Fibroblast of skin of right quadriceps (primary cell): ENCODE measurements around the gene COA6.
"Not testable (repeated sequence)": the region's sequence is repeated elsewhere in the genome, so short reads cannot be mapped to it uniquely, and the experiment has no call there.

Experiments used
- DNase-seq: peaks from one replicate; pipeline ENCODE4 v3.0.0-alpha.2; 2013

Gene COA6

GRCh38 chr1:234371414-234371813 is 1.8 kb upstream of the COA6 start:
- no peak for DNase-seq

DNA sequence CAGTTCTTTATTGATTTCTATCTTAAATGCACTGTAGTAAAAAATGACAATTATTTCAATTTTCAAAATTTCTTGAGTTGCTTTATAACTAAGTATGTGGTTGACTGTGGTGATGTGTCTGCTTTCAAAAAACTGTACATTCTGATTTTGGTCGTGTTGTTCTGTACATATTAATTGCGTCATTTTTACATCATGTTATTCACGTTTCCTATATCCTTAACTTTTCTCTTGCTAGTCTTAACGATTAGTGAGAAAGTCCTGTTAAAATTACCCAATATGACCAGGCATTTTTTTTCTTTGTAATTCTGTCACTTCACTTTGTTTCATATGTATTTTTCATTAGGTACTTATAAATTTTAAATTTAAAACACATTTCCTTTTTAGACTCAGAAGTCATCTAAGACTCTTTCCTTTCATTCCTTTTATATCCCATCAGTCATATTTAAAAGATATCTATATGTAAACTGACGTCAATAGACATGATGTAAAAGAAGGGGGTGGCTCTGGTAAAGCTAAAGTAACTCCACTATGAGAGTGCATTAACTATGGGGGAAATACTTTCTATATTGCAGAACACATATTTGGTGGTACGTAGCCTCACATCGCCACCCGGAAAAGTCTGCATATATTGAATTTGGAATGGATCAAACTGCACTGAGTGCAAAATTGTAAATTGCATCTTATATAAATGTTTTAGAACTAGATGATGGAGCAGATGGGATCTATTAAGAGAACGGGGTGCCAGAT is 1.1 kb upstream of the COA6 start:
- DNase-seq: no peak

DNA sequence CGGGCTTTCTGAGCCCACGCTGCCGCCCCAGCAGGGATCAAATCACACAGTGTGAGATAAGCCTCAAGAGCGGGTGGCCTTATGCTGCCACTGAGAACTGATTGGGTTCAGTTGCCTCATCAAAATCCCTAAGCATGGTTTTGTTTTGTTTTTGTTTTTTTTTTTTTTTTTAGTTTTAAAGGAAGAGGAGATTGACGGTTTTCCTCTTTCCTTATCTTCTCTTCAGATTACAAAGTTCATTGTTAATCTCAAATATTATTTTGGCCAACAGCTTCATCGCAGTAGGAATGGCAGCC is 651 bp downstream of the COA6 start:
- no peak for DNase-seq

DNA sequence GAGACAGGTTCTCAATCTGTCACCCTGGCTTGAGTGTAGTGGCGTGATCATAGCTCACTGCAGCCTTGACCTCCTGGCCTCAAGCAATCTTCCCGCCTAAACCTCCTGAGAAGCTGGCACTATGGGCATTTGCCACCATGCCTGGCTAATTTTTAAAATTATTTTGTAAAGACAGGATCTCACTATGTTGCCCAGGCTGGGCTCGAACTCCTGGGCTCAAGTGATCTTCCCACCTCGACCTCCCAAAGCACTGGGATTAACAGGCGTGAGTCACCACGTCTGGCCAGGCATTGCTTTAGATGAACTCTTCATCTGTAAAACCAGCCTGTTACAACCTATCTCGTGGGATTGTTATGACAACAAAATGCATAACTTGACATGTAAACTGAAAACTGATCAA is 2.4 kb downstream of the COA6 start:
- DNase-seq: no peak

DNA sequence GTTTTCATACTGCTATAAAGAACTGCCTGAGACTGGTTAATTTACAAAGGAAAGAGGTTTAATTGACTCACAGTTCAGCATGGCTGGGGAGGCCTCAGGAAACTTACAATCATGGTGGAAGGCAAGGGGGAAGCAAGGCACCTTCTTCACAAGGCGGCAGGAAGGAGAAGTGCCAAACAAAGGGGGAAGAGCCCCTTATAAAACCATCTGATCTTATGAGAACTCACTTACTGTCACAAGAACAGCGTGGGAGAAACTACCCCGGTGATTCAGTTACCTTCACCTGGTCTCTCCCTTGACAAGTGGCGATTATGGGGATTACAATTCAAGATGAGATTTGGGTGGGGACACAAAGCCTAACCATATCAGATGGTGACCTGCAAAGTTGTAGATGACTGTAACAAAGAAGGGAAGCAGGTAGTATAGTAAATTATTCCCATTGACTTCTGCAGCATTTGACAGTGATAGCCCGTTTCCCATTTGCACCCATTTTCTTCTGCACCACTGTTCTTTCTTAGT is 6.4 kb downstream of the COA6 start:
- not testable (repeated sequence) for DNase-seq

DNA sequence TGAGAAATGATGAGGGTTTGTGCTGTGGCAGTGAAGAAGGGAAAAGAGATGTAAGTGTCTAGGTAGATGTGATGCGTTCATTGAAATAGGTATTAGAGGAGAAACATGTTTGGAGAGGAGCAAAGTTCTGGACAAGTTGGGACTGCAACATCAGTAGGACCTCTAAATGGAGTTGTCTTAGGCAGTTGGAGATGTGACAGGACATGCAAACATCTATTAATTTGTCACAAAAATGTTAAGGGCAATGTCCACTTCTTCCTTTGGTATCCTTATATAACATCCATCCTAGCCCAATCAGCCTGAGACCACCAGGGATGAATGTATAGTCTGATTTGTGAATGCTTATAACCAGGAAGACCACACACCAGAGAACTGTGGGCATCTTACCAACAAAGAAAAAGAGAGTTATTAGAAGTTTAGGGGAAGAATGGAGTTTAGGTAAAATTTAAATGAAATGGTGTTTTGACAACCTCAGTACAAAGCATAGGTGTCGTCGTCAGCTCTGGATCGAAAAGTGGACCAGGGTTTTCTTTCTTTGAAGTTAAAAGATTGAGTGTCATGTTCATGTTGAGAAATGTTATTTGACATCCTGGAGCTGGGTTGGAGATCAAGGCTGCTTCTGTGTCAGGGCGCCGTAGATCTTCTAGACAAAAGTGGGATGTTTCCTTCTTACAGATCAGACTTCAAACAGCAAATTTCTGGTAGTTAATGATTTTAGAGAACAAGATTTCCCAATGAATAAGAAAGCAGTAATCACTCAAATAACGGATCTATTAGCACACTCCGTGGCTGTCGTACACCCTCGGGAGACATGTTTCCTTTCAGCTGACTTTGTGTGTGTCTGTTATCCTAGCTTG is 8.7 kb downstream of the COA6 start:
- DNase-seq: no peak

DNA sequence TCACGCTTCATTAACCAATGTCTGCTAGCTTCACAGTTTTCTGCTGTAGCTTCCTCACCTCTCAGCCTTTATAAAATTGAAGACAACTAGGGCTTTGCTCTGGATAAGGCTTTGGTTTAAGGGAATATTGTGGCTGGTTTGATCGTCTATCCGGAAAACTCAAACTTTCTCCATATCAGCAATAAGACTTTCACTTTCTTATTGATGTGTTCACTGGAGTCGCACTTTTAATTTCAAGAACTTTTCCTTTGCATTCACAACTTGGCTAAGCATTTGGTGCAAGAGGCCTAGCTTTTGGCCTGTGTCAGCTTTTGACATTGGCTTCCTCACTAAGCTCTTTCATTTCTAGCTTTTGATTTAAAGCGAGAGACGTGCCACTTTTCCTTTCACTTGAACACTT is 12.9 kb downstream of the COA6 start:
- no peak for DNase-seq

- no peak for DNase-seq
Measured at GRCh38 chr1:234388094-234388493, 14.8 kb downstream of the COA6 start.

- no peak for DNase-seq
Measured at GRCh38 chr1:234393190-234393589, 19.9 kb downstream of the COA6 start.

DNA sequence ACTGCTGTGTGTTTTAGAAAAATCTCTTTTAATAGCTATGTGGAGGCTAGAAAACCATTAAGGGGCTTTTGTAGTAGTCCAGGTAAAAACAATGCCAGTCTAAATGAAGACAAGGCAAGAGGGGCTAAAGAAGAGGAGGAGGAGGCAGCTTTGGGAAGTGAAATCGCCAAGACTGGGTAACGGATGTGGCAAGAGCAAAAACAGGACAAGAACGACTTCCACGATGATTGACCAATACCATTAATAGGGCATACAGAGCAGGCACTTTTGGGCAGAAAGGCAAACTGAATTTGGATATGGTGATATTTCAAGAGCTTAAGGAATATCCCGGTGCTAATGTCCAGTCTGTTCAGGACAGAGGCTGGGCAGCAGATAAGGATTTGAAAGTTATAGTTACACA is 22.0 kb downstream of the COA6 start:
- no peak for DNase-seq

DNA sequence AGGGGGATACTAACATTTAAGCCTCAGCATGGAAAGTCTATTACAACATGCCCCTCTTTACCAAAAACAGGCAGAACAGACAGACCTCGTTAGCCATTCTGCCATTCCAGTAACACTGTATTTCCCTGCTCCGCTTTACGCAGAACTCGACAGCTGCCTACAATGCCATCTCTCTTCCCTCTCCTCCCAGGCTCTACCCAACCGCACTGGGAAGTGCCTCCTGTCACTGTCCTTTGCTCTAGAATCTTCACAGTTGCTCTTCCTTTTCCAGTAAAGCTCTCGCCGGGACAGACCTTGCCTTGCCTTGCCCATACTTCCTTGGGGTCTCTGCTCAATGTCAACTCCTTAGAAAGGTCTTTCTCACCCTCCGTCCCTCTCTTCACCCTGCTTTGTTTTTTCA is 22.8 kb downstream of the COA6 start:
- DNase-seq: no peak

- DNase-seq: no peak
Measured at GRCh38 chr1:234396871-234397270, 23.6 kb downstream of the COA6 start.

DNA sequence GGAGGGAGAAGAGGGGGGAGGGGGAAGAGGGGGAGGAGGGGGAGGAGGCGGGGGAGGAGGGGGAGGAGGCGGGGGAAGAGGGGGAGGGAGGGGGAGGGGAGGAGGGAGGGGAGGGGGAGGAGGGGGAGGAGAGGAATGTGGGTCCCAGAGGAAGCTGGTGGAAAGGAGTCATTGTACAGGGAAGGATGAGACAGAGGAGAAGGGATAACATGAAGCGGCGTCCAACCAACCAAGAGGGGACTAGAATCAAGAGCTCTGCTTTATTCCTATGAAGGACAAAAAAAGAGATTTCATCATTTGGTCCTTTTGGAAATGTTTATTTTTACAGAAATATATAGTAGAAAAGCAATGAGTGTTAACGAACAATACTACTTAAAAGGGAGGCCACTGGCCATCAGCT is 24.5 kb downstream of the COA6 start:
- peak; percentile 2 for DNase-seq

DNA sequence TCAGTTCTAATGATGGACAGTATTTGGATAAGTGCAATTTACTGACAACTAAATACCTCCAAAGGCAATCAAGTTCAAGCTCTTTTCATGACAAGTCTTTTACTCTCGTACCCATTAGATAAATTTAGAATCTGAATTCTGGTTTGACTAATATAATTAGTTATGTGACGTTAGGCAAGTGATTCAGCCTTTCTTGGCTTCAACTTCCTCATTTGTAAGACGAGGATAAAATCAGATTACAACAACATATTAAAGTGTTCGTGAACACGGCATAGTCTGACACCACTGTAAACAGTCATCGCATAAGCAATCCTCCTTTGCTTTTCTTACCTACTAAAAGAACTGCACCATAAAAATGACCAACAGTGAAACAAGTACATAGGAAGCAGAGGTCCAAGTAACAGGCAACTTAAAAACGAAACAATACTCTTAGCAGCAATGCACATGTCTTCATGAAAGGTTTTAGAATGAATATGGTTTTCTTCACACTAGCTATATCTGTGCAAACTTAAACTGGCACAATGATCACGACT is 25.7 kb downstream of the COA6 start:
- peak; percentile 27 for DNase-seq

DNA sequence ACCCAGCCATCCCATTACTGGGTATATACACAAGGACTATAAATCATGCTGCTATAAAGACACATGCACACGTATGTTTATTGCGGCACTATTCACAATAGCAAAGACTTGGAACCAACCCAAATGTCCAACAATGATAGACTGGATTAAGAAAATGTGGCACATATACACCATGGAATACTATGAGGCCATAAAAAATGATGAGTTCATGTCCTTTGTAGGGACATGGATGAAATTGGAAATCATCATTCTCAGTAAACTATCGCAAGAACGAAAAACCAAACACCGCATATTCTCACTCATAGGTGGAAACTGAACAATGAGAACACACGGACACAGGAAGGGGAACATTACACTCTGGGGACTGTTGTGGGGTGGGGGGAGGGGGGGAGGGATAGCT is 26.3 kb downstream of the COA6 start:
- DNase-seq: not testable (repeated sequence)

GRCh38 chr1:234400773-234401172 is 27.5 kb downstream of the COA6 start:
- no peak for DNase-seq

- DNase-seq: no peak
Measured at GRCh38 chr1:234401658-234402057, 28.4 kb downstream of the COA6 start.

GRCh38 chr1:234402939-234403338 is 29.7 kb downstream of the COA6 start:
- DNase-seq: no peak

DNA sequence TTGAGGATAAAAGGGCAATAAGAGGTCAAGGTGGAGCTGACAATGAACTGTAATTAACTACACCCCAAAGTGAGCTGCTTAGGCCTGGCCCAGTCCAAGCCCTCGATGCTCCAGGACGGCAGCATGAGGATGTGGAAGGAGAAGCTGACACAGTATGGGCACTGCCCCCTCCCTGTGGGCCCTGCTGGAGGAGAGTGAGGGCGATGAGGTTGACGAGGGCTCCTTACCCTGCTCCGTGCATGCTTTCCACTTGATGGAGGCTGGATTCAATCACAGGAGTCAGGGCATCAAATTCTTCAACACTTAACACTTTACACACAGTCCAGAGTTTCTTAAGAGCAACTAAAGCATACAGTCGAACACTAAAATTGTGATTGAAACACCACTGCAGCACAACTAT is 32.4 kb downstream of the COA6 start:
- DNase-seq: no peak

DNA sequence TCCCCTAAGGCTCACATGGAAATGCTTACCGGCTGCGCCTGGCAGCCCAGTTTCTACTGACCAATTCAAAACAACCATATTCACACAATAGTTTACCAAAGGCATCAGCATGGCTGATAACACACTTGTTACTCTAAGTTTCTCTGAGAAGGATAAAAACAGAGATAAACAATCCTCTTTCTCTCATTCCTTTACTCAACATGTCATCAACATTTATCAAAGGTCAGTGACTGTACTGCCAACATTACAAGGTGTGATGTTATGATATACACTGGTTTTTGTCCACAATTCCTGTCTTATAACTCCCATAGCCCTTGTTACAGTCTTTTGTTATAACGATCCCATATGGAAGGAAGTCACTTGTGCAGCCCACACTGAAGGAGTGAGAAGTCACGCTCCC is 33.6 kb downstream of the COA6 start:
- DNase-seq: no peak

DNA sequence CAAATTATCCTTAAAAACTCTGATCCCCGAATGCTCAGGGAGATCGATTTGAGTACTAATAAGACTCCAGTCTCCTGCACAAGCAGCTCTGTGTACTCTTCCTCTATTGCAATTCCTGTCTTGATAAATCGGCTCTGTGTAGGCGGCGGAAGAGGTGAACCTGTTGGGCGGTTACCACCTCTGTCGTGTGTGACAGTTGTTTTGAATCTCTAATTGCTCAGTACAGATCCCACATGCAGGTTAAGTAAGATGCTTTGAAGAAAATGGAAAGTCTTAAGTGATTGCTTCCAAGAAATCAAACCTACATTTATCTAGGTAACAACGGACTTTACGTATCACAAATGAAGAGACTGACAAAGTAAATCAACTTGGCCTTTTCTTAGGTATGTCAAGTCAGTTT is 35.5 kb downstream of the COA6 start:
- DNase-seq: no peak

DNA sequence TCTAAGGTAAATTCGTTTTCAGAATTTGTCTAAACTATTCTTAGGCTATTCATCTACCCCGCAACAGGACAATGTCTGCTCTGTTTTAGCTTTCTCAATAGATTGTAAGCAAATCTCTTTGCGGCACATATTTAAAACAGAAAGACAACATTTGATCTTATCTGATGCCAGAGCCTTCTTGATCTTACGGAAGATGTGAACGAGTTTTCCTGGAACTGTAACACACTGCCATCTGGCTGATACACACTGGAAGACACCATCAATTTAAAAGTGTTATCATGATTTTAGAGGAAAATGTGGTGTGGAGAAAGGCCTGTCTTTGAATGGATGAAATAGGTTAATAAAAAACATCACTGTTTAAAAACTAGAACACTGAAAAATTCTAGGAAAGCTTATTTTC is 36.1 kb downstream of the COA6 start:
- DNase-seq: no peak

DNA sequence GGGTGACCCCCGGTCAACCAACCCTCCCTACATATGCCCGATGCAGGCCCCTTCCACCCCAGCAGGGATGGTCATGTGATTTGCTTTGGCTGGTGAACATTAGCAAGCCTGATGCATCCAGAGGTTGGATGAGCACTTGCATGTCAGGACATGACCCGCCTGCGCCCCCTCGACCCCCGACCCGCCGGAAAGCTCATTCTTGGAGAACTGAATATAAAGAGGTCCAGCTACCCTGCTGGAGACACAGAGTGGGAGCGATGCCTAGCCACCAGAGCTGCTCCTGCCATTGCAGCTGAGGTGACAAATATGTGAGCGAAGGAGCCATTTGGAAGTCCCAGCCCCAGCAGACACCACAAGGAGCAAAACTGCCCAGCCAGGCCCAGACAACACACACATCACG is 39.6 kb downstream of the COA6 start:
- no peak for DNase-seq

DNA sequence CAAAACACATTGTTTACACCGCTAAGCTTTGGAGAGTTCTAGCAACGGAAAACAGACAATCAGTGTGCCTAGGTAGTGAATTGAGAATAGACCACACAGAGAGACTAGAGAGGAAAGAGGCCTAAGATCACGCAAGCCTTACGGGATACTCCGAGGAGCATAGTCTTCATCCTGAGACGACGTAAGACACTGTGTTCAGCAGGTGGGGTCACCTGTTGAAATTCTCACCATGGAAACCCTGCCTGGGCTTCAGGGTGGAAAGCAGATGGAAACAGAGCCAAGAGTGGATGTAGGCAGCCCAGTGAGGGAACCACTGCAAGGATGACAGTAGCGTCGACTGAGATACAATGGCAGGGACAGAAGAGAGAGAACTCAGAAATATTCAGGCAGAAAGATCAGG is 40.2 kb downstream of the COA6 start:
- DNase-seq: no peak
